GM21737 (cell line): Measurements from ENCODE around the gene SPAAR.

Experiments
- ATAC-seq: cut with Tn5 transposase; IDR thresholded peaks from one replicate; pipeline ENCODE4 v1.9.1; 2021; ENCODE audit warnings: mild to moderate bottlenecking, moderate library complexity; ENCODE audit not compliant: unreplicated experiment

Gene SPAAR

GRCh38 chr9:35945341-35946018 is 36.2 kb downstream of the SPAAR start:
- no peak for ATAC-seq

- ATAC-seq, result no peak
Observed at GRCh38 chr9:35948451-35948850, 39.2 kb downstream of the SPAAR start.

- no peak for ATAC-seq
Observed at GRCh38 chr9:35948901-35949318, 39.6 kb downstream of the SPAAR start.

- ATAC-seq, result no peak
Observed at GRCh38 chr9:35951736-35952135, 42.4 kb downstream of the SPAAR start.

- no peak for ATAC-seq
Observed at GRCh38 chr9:35952526-35953191, 43.4 kb downstream of the SPAAR start.

GRCh38 chr9:35954942-35955546 is 45.8 kb downstream of the SPAAR start:
- no peak for ATAC-seq

- no peak for ATAC-seq
Observed at GRCh38 chr9:35956651-35957050, 47.4 kb downstream of the SPAAR start.

GRCh38 chr9:35958104-35958837 is 49.0 kb downstream of the SPAAR start, which contains the start of gene OR2S2:
TSS of gene OR2S2 (minus strand) at chr9:35958154. CDS start at chr9:35958098, 56 bp downstream.
- no peak for ATAC-seq

- no peak for ATAC-seq
Observed at GRCh38 chr9:35960039-35960655, 50.9 kb downstream of the SPAAR start.
